Body of pancreas (tissue), 4 donors: ENCODE data around the gene ELF2. TPM values are rescaled to one million over a fixed set of nuclear protein-coding genes. Genes with fewer than 3 reads are reported as not detected.

Source experiments
- ATAC-seq: fragments of 150-250 bp; one replicate; pipeline ENCODE4 v1.9.1; 2016
- DNase-seq, 4 donors: peaks; one replicate each; pipeline ENCODE4 v3.0.0-alpha.2; 2019
- H3K27ac ChIP-seq, 4 donors: fragments of 200-600 bp; sonication (generic); 1 replicate in 3 of 4; 2 replicates in 1 of 4; pipeline versions ENCODE4 v1.5.1 to v1.6.1; 2016 to 2019; ENCODE audit warnings: mild to moderate bottlenecking in 1 of 4, mixed read lengths in 1 of 4, moderate library complexity in 1 of 4
- H3K27me3 ChIP-seq, 2 donors: fragments of 200-600 bp; sonication (generic); one replicate each; pipeline ENCODE4 v1.6.0; 2016; ENCODE audit warnings: mild to moderate bottlenecking in 1 of 2
- H3K36me3 ChIP-seq, 2 donors: fragments of 200-600 bp; sonication (generic); replicated peaks in 1 of 2; 2 replicates each; pipeline ENCODE4 v1.5.1; 2016; ENCODE audit warnings: low read depth in 2 of 2; ENCODE audit not compliant: insufficient read depth in 1 of 2
- H3K4me1 ChIP-seq: fragments of 200-600 bp; sonication (generic); one replicate; pipeline ENCODE4 v1.6.0; 2016
- H3K4me3 ChIP-seq, 2 donors: fragments of 200-600 bp; sonication (generic); 1 replicate in 1 of 2; 2 replicates in 1 of 2; pipeline ENCODE4 v1.5.1; 2016 to 2019
- H3K9me3 ChIP-seq, 3 donors: fragments of 200-600 bp; sonication (generic); 1 replicate in 2 of 3; 2 replicates in 1 of 3; pipeline ENCODE4 v1.5.1; 2016
- POLR2A ChIP-seq, 3 donors: fragments of 450-650 bp; IDR thresholded peaks; one replicate each; pipeline ENCODE4 v1.6.1; 2016; ENCODE audit warnings: antibody characterized with exemption in 3 of 3, mild to moderate bottlenecking in 2 of 3
- WGBS, 2 donors: methylation state at CpG; one replicate each; pipeline ENCODE4 v1.1.5; 2017; 5-methylcytosine and 5-hydroxymethylcytosine counted together
- intact Hi-C: fragments of 100-400 bp; cut with DNase I; formaldehyde crosslinking; loops from one replicate; pipeline ENCODE4 v1.15.1; 2023
- total RNA-seq, 2 donors: library from RNA; depleted of rRNA; stranded (reverse); fragments of >200 nt; gene quantifications; one replicate each; pipeline ENCODE4 v1.1.0, GENCODE V29; 2016
- TF ChIP-seq, protein P1 (sequence below), 7 experiments: fragments of 450-650 bp in 4 of 7; fragments of 200-600 bp in 3 of 7; sonication (generic) in 3 of 7; IDR thresholded peaks; one replicate each; pipeline ENCODE4 v1.5.1; 2016 to 2019; ENCODE audit warnings: antibody characterized with exemption in 7 of 7

Gene ELF2
- total RNA-seq, 2 donors from 2014 or later: 25.4 to 42.5 TPM

DNA sequence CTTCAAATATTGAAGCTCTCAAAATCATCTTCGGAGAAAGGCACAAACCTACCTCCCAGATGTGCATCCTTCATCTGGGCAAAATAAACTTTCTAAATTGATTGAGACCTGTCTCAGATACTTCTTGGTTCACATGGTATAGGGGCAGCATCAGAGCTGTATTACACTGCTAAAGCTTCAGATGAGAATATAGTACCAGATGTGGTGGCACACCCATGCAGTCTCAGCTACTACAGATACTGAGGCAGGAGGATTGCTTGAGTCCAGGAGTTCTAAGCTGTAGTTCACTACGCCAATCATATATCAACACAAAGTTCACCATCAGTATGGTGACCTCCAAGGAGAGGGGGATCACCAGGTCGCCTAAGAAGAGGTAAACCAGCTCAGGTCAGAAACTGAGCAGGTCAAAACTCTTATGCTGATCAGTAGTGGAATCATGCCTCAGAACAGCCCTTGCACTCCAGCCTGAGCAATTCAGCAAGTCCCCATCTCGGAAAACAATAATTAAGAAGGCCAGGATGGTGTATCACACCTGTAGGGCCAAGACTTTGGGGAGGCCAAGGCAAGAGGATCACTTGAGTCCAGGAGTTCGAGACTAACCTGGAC lies 22.0 kb downstream of the ELF2 start:
- no peaks in the 10 kb centered on the region for H3K36me3 ChIP-seq
- ATAC-seq (no peak), DNase-seq (no peak)
- TF ChIP-seq, protein P1, sequence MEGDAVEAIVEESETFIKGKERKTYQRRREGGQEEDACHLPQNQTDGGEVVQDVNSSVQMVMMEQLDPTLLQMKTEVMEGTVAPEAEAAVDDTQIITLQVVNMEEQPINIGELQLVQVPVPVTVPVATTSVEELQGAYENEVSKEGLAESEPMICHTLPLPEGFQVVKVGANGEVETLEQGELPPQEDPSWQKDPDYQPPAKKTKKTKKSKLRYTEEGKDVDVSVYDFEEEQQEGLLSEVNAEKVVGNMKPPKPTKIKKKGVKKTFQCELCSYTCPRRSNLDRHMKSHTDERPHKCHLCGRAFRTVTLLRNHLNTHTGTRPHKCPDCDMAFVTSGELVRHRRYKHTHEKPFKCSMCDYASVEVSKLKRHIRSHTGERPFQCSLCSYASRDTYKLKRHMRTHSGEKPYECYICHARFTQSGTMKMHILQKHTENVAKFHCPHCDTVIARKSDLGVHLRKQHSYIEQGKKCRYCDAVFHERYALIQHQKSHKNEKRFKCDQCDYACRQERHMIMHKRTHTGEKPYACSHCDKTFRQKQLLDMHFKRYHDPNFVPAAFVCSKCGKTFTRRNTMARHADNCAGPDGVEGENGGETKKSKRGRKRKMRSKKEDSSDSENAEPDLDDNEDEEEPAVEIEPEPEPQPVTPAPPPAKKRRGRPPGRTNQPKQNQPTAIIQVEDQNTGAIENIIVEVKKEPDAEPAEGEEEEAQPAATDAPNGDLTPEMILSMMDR (IDR thresholded peaks at IDR 0.05): no peak
- no peak for TF ChIP-seq POLR2A (IDR thresholded peaks at IDR 0.05)
- H3K4me3 ChIP-seq: no peak overlapping the region
- intact Hi-C loops: no loop called here
- H3K4me1 ChIP-seq: no peaks in the 10 kb centered on the region
- no peaks in the 10 kb centered on the region for H3K27me3 ChIP-seq
- H3K9me3 ChIP-seq: no peaks in the 10 kb centered on the region
- WGBS, 2 donors: 78 to 85% methylated on average over 5 of the region's 5 CpGs
- no peak overlapping the region for H3K27ac ChIP-seq

DNA sequence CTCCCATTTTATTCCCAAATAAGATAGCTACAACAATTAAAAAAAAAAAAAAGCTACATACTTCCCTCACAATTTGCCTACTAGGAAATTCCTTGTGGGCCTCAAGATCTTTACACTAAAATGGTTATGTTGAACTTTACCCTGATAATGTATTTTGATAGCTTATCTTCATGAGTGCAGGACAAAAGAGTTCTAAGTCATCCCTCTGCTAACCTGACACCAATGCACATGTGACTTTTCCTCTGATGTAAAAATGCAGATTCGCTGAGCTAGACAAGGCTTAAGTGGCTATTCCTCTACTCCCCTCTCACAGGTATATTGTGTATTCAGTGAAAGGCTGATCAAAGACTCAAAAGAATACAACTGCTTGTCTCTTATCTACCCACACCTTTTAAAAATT lies 22.5 kb downstream of the ELF2 start:
- 58 to 71% methylated on average over 1 of the region's 1 CpG for WGBS, 2 donors
- H3K36me3 ChIP-seq: no peaks in the 10 kb centered on the region
- H3K4me1 ChIP-seq: no peaks in the 10 kb centered on the region
- ATAC-seq (no peak), DNase-seq (no peak)
- H3K4me3 ChIP-seq: no peak overlapping the region
- H3K27ac ChIP-seq: no peak overlapping the region
- H3K27me3 ChIP-seq: no peaks in the 10 kb centered on the region
- intact Hi-C loops: no loop called here
- H3K9me3 ChIP-seq: no peaks in the 10 kb centered on the region
- TF ChIP-seq, protein P1 (IDR thresholded peaks at IDR 0.05): no peak
- TF ChIP-seq POLR2A (IDR thresholded peaks at IDR 0.05): no peak

DNA sequence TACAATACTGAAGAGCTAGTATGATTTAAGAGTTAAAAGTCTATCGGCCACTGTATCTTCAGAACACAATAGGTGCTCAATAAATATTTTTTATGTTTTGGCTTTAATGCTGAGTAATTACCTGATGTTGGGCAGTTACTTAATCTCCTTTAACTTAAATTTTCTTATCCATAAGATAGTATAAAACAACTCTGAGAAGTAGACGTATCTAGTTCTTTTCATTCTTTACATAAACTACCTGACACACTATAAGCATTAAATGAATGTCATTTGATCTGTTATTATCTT lies 22.9 kb downstream of the ELF2 start:
- ATAC-seq: no peak
- no peaks in the 10 kb centered on the region for H3K9me3 ChIP-seq
- no peak for DNase-seq

DNA sequence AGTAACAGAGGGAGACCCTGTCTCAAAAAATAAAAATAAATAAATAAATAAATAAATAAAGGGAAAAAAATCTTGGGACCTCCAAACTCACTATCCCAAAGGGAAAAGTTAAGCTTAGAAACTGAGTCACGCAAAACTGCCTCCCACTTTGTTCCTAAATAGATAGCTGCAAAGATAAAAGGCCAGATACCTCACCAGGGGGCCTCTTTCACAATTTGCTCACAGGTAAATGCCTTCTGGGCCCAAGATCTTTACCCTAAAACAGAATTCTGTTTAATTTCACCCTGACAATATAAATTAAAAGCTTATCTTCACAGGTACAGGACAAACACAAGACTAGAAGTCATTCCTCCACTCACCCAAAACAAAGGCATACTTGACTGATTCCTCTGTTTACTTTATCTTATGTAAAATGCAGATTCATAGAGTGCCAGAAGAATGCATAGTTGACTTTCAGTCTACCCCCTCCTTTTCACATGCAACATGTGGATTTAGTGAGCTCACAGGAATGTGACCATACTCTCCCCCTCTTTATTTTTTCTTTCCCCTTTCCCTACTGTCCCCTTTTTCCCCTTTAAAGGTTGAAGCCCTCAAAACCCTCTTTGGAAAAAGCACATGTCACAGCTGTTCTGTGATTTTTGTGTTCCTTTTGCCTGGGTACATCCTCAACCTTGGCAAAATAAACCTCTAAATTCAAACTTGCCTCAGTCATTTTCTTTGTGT lies 23.4 kb downstream of the ELF2 start:
- Histone ChIP-seq H3K36me3 (no peaks in the 10 kb centered on the region), H3K27me3 (no peaks in the 10 kb centered on the region), H3K27ac (no peak overlapping the region), H3K9me3 (no peaks in the 10 kb centered on the region), H3K4me3 (no peak overlapping the region), H3K4me1 (no peaks in the 10 kb centered on the region)
- intact Hi-C loops: no loop called here
- no peak for TF ChIP-seq POLR2A (IDR thresholded peaks at IDR 0.05)
- no peak for DNase-seq
- WGBS, 2 donors: 90 to 100% methylated on average over 1 of the region's 1 CpG
- no peak for ATAC-seq

More for the DNA sequence above, 22.9 kb downstream of the ELF2 start:
- TF ChIP-seq, protein P1 (IDR thresholded peaks at IDR 0.05): no peak
- no peak for TF ChIP-seq POLR2A (IDR thresholded peaks at IDR 0.05)
- Histone ChIP-seq H3K36me3 (no peaks in the 10 kb centered on the region), H3K4me3 (no peak overlapping the region), H3K27ac (no peak overlapping the region), H3K4me1 (no peaks in the 10 kb centered on the region), H3K27me3 (no peaks in the 10 kb centered on the region)
- intact Hi-C loops: no loop called here
- 64 to 73% methylated on average over 2 of the region's 2 CpGs for WGBS, 2 donors

DNA sequence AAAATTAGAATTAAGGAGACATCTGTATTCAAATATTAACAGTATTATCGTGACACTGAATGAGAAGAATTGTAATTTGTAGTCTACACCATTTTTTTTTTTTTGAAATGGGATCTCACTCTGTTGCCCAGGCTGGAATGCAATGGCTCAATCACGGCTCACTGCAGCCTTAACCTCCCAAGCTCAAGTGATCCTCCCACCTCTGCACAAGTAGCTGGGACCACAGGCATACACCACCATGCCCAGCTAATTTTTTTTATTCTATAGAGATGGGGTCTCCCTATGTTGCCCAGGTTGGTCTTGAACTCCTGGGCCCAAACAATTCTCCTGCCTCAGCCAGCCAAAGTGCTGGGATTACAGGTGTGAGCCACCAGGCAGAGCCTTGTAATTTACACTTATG lies 24.8 kb downstream of the ELF2 start:
- Histone ChIP-seq H3K9me3 (no peaks in the 10 kb centered on the region), H3K4me1 (no peaks in the 10 kb centered on the region), H3K4me3 (no peak overlapping the region), H3K27ac (no peak overlapping the region), H3K27me3 (no peaks in the 10 kb centered on the region), H3K36me3 (no peaks in the 10 kb centered on the region)
- ATAC-seq (no peak), DNase-seq (no peak)
- WGBS, 2 donors: 88 to 96% methylated on average over 2 of the region's 2 CpGs
- intact Hi-C loops: no loop called here
- TF ChIP-seq POLR2A (IDR thresholded peaks at IDR 0.05): no peak
- TF ChIP-seq, protein P1 (IDR thresholded peaks at IDR 0.05): no peak
